Kidney epithelial cell (primary cell): ENCODE results near the gene ZNF555. TPM values are rescaled to one million over a fixed set of nuclear protein-coding genes. Genes with fewer than 3 reads are reported as not detected.
"Not testable (repeated sequence)": the region's sequence is repeated elsewhere in the genome, so short reads cannot be mapped to it uniquely, and the experiment has no call there.

ENCODE experiments used
- DNase-seq: peaks from one replicate; pipeline ENCODE4 v3.0.0-alpha.2; 2010; ENCODE audit warnings: low read depth
- H3K27me3 ChIP-seq: 2 replicates; pipeline ENCODE4 v1.6.0; 2011; ENCODE audit warnings: low read length; ENCODE audit not compliant: control insufficient read depth, insufficient read depth
- H3K36me3 ChIP-seq: 2 replicates; pipeline ENCODE4 v1.5.1; 2011; ENCODE audit warnings: low read length; ENCODE audit not compliant: control insufficient read depth, insufficient read depth
- H3K4me3 ChIP-seq: 2 replicates; pipeline ENCODE4 v1.5.1; 2011; ENCODE audit warnings: low read depth, mild to moderate bottlenecking, control low read depth, low read length
- CTCF ChIP-seq: IDR thresholded peaks from 2 replicates; pipeline ENCODE4 v1.5.1; 2011; ENCODE audit warnings: mild to moderate bottlenecking, moderate library complexity, low read length, control low read depth, inconsistent platforms; ENCODE audit not compliant: insufficient read depth, poor library complexity, severe bottlenecking
- total RNA-seq: library from RNA; depleted of rRNA; stranded (reverse); fragments of >200 nt; gene quantifications from 2 replicates; pipeline ENCODE4 v1.2.3, GENCODE V29; 2015

ZNF555 gene
- total RNA-seq, 1 donor from 2014 or later = 7.4 TPM

GRCh38 chr19:2814426-2814825, 26.8 kb upstream of the ZNF555 start:
- no peak for DNase-seq
- Histone ChIP-seq H3K4me3 (no peak overlapping the region), H3K27me3 (no peaks in the 10 kb centered on the region), H3K36me3 (no peaks in the 10 kb centered on the region)
- TF ChIP-seq CTCF = no peak

- no peak for DNase-seq
- no peak overlapping the region for H3K4me3 ChIP-seq
- no peak for TF ChIP-seq CTCF
- H3K36me3 ChIP-seq = no peaks in the 10 kb centered on the region
- H3K27me3 ChIP-seq = no peaks in the 10 kb centered on the region
Observed at GRCh38 chr19:2815191-2815614, 26.1 kb upstream of the ZNF555 start.

GRCh38 chr19:2815923-2816322, 25.4 kb upstream of the ZNF555 start:
- H3K27me3 ChIP-seq = no peaks in the 10 kb centered on the region
- no peak for DNase-seq

GRCh38 chr19:2816641-2817040, 24.6 kb upstream of the ZNF555 start:
- no peaks in the 10 kb centered on the region for H3K36me3 ChIP-seq
- no peaks in the 10 kb centered on the region for H3K27me3 ChIP-seq
- no peak overlapping the region for H3K4me3 ChIP-seq
- DNase-seq = no peak
- TF ChIP-seq CTCF = no peak

More at GRCh38 chr19:2815923-2816322, 25.4 kb upstream of the ZNF555 start:
- no peak for TF ChIP-seq CTCF
- Histone ChIP-seq H3K36me3 (no peaks in the 10 kb centered on the region), H3K4me3 (no peak overlapping the region)

- H3K27me3 ChIP-seq, H3K36me3 ChIP-seq, H3K4me3 ChIP-seq, DNase-seq: not testable (repeated sequence)
Observed at GRCh38 chr19:2817237-2817829, 23.9 kb upstream of the ZNF555 start.

- TF ChIP-seq CTCF = peak; percentile 93
Observed at GRCh38 chr19:2819540-2820111, 21.6 kb upstream of the ZNF555 start, which contains the start of gene ZNF554. Gene ZNF554, plus strand, starts transcription at chr19:2819868. Its CDS starts 204 bp downstream, at chr19:2820072.

More at GRCh38 chr19:2819540-2820111, 21.6 kb upstream of the ZNF555 start, which contains the start of gene ZNF554:
- Histone ChIP-seq H3K36me3 (no peaks in the 10 kb centered on the region), H3K4me3 (peak within 1 kb of the TSS; percentile 90), H3K27me3 (no peaks in the 10 kb centered on the region)
- peak; percentile 84 for DNase-seq
